Heart left ventricle (tissue), 13 donors: ENCODE results near the gene SND1.

Experiments
- POLR2A ChIP-seq, 2 donors: fragments of 450-650 bp; IDR thresholded peaks; one replicate each; pipeline ENCODE4 v1.6.1; 2017; ENCODE audit warnings: antibody characterized with exemption in 2 of 2, mild to moderate bottlenecking in 2 of 2, moderate library complexity in 2 of 2
- TF ChIP-seq, protein P1 (sequence below), 12 donors: fragments of 200-600 bp; sonication (generic) in 4 of 12; IDR thresholded peaks; one replicate each; pipeline versions ENCODE4 v1.5.0 to v1.8.0; 2018 to 2022; ENCODE audit warnings: antibody characterized with exemption in 12 of 12, mild to moderate bottlenecking in 5 of 12
- donor health status: ischemic (EF 13 %, LVEDD 7.1; RV severe dilation, severe dysfunction).
- donor health status: DM: no; HTN: yes; CAD: no.
- donor health status: DM: no; HTN: no; CAD: no.
- donor health status: ischemic (EF 25% LVEDD 6.9; RV normal size, moderate dysfunction).
- donor health status: ischemic (EF 25% LVEDD 5.7; RV mildly dilated, moderate dysfunction).
- donor health status: ischemic (EF 35%, LVEDD 5.7; RV mildly dilated, moderate dysfunction).
- donor health status: nonischemic (EF 11% LVEDD 7.7; RV severe dilation, severe dysfunction).
- donor health status: DM: yes; HTN: yes; CAD: no.
- donor health status: PGD.
- donor health status: ischemic (EF 29% LVEDD 5.4; RV normal size, mild dysfunction).
- donor health status: nonischemic (EF 23%, LVEDD 6.1; RV moderate dilation, normal function).

GRCh38 chr7:128121711-128122530 is 469.9 kb downstream of the SND1 start:
- TF ChIP-seq, protein P1, sequence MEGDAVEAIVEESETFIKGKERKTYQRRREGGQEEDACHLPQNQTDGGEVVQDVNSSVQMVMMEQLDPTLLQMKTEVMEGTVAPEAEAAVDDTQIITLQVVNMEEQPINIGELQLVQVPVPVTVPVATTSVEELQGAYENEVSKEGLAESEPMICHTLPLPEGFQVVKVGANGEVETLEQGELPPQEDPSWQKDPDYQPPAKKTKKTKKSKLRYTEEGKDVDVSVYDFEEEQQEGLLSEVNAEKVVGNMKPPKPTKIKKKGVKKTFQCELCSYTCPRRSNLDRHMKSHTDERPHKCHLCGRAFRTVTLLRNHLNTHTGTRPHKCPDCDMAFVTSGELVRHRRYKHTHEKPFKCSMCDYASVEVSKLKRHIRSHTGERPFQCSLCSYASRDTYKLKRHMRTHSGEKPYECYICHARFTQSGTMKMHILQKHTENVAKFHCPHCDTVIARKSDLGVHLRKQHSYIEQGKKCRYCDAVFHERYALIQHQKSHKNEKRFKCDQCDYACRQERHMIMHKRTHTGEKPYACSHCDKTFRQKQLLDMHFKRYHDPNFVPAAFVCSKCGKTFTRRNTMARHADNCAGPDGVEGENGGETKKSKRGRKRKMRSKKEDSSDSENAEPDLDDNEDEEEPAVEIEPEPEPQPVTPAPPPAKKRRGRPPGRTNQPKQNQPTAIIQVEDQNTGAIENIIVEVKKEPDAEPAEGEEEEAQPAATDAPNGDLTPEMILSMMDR (IDR thresholded peaks at IDR 0.05): no peak
- no peak for TF ChIP-seq POLR2A (IDR thresholded peaks at IDR 0.05)
